Forelimb muscle (tissue), 1 donor: ENCODE results near the gene NFE2L2. TPM values are rescaled to one million over a fixed set of nuclear protein-coding genes. Genes with fewer than 3 reads are reported as not detected.
"Not testable (repeated sequence)": the region's sequence is repeated elsewhere in the genome, so short reads cannot be mapped to it uniquely, and the experiment has no call there.

ENCODE experiments used
- DNase-seq: peaks from one replicate; pipeline ENCODE4 v3.0.0-alpha.2; 2013; ENCODE audit warnings: low read depth
- polyA plus RNA-seq: library from polyadenylated mRNA; unstranded; fragments of 120-200 nt; gene quantifications from one replicate; pipeline ENCODE4 v1.2.1, GENCODE V29; 2013; ENCODE audit not compliant: insufficient read length

The NFE2L2 gene
- polyA plus RNA-seq, 1 donor = 55.0 TPM

DNA sequence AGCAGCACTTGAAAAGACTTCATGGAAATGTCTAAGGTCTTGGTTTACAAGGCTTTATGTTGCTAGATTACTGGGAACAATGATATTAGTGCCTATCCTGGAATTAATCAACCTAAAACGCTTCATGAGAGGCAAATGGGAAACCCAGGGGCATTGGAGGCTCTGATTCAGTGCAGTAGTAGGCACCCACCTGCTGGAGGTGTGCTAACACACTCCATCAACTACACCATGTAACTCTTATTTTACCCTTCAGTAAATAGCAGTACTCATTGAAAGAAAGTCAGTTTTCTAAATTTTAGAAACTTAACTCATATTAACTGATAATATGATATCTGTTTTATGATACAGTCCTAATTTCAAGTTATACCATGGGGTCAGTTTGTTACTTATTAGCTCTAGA is 69.3 kb downstream of the NFE2L2 start:
- no peak for DNase-seq

DNA sequence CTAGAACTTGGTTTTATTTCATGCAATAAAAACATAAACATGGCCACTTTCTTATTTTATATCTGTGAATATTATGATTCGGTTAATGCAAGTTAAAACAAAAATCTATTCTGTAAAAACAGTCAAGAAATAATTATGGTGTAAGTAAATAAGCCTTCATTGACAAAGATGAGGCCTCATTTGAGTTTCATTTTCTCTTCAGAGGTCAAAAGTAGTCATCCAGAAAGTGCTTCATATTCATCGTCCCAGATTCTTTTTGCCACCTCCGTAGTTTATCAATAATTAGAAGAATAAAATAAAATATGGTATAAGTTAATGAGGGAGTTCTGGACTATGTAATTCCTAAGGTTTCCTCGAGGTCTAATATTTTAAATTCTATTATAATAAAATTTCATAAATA is 71.3 kb downstream of the NFE2L2 start:
- no peak for DNase-seq

DNA sequence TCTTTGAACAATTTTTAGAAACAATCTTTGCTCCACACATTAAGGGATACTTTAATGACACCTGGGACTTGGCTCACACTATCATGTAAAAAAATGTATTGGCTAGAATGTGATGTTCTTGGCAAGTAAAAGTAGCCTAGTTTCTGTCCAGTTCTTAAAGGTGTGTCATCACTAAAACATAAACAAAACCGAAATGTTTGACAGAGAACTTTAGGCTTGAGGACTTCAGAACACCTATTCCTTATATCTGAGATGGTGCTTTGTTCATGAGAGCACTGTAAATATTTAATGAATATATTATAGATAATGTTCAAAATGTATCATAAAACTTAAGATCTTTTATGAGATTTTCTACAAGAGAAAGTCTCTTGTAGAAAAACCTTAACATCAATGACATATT is 71.7 kb downstream of the NFE2L2 start:
- no peak for DNase-seq

DNA sequence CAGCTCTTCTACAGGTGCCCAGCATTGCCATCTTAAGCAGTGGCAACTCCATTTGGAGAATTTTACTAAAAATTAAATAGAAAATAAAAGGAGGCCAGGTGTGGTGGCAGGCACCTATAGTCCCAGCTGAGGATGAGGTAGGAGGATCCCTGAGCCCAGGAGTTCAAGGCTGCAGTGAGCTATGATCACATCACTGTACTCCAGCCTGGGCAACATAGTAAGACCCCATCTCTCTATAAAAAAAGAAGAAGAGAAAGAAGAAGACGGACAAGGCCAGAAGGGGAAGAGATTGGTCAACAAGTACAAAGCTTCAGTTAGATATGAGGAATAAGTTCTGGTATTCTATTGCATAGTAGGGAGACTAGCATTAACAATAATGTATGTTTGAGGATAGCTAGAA is 73.6 kb downstream of the NFE2L2 start:
- no peak for DNase-seq

DNA sequence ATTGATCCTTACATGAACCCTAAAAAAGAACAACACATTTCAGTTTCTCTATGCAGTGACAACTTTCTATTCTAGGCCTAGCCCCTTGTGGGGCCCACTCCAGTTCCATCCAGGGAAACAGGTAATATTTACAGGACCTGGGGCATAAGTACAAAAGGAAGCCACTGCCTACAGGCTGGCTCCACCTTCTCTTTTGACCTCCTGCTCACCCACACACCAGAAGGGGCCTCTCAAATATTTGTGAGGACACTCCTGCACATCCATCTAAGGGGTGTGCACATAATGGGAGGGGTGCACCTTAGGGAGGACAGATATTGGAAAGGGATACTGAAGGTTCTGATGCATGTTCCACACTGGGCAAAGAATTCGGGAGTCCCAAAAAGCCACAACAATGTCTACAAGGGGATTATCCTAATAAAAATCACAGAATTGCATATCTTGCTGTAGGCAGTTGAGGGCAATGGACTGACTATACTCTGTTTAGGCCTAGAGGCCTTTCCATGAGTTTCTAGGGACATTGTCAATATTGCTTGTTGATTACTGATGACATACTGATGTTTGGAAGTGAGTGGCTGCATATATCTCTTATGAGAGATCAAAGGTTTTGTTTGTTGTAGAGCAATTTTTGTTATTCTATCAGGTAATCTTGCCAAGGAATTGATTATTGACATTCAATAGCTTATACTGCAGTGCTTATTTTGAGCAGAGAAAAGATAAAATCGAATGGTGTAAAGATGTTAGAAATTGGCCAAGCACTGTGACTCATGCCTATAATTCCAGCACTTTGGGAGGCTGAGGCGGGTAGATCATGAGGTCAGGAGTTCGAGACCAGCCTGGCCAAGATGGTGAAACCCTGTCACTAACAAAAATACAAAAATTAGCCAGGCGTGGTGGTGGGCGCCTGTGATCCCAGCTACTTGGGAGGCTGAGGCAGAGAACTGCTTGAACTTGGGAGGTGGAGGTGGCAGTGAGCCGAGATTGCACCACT is 75.8 kb downstream of the NFE2L2 start:
- no peak for DNase-seq

DNA sequence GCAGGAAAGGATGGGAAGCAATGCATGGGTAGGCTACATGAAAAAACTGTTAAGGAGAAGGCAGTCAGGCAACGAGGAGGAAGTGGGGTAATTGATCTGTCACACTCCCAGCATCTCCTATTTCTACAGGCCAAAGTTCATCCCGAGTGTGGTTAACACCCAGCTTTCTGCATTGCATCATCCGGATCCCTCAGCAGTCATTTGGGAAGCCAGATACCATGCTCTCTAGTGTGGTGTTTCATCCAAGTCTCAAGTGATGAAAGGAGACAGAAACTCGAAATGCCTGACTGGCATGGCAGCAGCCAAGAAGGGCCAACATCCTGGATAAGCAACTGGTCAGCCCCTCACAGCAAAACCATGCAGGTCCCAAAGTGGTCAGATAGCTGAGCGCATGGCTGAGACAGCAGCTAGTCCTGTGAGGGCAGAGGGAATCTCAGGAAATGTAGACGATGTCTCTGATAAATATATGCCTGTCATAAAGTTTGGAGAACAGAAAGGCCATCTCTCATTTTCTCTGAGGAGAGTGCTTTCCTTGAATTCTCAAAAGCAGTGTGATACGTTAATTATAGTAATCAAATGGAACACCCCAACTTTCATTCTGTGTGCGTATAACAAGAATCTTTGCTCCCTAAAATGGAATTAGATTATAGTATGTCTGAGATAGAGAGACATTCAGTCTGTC is 76.8 kb downstream of the NFE2L2 start:
- no peak for DNase-seq

DNA sequence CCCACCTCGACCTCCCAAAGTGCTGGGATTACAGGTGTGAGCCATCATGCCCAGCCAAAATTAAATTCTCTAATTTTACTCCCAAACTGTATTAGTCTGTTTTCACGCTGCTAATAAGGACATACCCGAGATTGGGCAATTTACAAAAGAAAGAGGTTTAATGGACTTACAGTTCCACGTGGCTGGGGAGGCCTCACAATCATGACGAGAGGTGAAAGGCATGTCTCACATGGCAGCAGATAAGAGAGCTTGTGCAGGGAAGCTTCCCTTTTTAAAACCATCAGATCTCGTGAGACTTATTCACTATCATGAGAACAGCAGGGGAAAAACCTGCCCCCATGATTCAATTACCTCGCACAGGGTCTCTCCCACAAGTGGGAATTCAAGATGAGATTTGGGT is 78.5 kb downstream of the NFE2L2 start:
- not testable (repeated sequence) for DNase-seq

DNA sequence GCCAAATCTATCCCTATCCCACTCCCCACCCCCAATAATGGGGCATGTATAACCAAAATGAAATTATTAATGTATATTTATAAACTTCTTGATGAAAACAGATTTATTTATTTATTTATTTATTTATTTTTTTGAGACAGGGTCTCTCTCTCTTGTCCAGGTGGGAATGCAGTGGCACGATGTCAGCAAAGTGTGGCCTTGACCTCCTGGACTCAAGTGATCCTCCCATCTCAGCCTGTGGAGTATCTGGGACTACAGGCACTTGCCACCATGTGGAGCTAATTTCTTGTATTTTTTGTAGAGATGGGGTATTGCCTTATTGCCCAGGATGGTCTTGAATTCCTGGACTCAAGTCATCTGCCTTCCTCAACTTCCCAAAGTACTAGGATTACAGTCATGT is 79.9 kb downstream of the NFE2L2 start:
- no peak for DNase-seq

DNA sequence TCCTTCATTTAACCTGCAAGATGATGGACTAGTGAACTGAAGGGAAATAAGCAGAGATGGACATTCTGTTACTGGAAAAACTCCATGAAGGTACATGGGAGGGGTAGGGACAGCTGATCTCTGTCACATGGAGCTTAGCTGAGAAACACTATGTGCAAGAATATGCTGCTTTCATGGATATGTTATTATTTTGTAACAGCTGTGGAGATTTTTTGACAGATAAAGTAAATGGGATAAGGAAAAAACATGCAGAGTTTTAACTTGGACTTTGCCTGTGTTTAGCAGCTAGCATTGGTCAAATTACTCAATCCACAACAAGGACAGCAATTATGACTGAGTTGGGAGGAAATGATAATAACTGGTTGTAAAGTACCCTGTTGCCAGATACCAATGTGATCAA is 80.7 kb downstream of the NFE2L2 start:
- no peak for DNase-seq

Other genes with a start within 250 kb of the NFE2L2 start
- gene HNRNPA3, start 51.9 kb downstream of the NFE2L2 start, polyA plus RNA-seq = 306 TPM
- gene AGPS, start 128.0 kb upstream of the NFE2L2 start, polyA plus RNA-seq = 26.7 TPM